HG03139 (cell line): ENCODE measurements around the gene JAML.

Source experiments
- ATAC-seq: cut with Tn5 transposase; IDR thresholded peaks from one replicate; pipeline ENCODE4 v1.9.1; 2021; ENCODE audit not compliant: unreplicated experiment

The JAML gene

DNA sequence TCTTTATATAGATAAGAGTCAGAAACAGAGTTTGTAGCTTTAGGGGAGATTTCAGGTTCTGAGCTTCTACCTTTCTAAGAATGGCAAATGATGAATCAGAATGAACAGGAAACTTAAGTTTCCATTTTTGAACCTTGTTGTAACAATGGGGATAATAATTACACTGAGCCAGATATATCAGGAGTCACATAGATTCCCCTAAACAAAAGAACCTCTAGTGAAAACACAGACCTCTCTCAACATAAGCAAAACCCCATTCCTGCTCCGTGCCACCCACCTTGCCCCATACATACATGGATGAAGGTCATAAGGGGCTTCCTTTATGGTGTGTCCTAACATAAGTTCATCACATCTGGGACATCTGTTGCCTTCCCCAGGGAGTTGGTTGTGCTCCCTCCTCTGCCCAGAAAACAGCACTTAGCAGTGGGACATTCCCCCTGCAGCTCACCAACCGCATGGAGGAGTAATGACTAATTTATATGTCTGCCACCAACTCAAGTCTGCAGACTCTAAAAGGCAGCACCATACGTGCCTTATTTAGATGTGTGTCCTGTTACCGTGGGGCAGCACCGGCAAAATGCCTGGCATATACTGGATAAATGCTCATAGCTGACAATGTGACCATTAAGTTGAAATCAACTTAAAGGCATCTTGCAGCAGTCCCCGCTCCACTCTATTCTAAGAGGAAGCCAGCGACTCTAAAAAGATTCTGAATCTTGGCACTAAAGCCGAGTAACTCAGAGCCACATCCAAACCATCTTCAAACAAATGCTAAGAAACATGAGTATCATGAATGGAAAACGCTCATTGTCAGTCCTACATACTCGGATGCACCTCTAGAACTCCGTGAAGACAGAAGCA lies 8.0 kb downstream of the JAML start:
- no peak for ATAC-seq

DNA sequence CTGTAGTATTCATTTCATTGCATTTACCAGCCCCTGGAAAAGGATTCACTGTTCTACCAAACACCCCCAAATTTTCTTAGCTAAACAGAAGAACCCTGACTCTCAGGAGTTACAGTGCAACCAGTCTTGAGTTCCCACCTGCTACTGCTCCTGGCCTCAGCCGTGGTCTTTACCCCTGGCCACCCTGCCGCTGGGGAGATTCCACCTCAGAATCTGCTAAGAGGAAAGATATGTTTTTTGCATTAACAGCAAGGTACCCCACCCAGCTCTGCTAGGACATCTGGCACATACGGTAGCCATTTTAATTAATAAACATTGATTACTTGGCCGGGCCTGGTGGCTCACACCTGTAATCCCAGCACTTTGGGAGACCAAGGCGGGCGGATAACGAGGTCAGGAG lies 9.0 kb downstream of the JAML start:
- ATAC-seq: no peak

DNA sequence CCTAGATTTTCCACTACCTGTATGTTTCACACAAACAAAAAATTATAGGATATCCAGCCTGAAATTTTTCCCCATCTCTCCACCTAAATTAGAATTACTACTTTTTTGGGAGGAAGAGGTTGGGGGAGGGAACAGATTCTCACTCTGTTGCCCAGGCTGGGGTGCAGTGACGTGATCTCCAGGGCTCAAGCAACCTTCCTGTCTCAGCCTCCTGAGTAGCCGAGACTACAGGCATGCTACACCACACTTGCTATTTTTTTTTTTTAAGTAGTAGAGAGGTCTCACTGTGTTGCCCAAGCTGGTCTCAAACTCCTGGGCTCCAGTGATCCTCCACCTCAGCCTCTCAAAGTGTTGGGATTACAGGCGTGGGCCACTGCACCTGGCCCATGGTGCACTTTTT lies 9.5 kb downstream of the JAML start:
- ATAC-seq: no peak

DNA sequence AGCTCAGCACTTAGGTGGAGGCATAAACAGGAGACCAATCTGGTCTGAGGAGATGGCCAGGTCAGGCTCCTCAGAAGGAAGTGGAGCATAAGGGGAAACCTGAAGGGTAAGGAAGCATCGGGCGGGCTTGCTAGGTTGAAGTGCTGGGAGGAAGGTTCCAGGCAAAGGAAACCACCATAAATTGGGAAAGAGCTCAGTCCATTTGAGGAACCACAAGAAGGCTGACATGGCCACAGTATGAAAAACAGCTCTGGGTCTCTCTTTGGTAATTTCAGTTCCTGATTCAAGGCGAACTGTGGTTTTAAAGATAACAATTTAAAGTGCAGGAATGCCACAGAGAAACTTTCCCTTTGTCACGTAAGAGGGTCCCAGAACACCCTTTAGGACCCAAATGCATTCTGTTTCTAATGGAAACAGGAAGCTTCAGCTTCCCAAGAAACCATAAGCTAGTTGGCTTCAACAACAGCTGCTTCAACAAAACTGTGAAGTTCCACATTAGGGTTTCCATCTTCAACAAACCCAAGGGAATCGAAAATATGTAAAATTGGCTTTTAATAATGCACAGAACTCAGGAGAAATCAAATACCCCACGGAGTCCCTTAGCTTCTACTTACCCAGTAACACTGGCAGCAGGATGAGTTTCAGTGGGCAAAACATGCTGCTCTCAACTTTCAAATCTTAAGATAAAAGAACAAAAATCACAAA lies 10.4 kb downstream of the JAML start:
- no peak for ATAC-seq

DNA sequence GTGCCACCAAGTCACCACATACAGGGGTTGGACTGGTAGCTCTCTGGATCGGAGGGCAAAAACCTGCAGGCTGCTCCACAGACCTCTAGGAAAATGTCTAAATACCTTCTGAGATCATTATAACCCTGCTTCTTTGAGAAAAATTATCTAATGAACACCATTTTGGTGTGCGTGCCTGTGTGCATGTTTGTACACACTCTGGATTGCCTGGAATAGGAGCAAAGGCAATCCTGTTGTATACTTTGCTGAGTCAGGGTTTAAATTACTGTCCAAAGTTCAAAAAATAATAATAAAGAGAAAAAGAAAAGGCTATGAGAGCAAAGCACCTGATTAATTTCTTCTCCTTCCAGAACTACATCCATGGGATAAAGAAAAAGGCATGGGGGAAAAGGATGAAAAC lies 11.0 kb downstream of the JAML start:
- ATAC-seq: no peak

DNA sequence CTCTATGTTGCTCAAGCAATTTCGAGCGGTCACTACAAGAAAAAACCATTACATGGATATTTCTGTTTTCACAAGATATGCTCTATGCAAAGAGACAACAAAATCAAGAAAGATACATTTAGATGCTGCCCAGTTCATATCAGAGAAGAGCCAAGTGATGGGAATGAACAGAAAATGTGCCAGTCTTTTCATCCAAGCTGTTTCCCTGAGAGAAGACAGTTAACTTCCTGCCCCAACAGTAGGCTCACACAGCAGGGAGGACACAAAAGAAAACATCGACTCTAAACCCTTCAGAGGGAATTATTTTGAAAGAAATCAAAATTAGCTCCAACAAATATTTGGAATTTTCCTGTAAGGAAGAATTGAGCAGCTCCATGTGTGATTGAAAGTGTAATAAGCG lies 11.6 kb downstream of the JAML start:
- no peak for ATAC-seq

DNA sequence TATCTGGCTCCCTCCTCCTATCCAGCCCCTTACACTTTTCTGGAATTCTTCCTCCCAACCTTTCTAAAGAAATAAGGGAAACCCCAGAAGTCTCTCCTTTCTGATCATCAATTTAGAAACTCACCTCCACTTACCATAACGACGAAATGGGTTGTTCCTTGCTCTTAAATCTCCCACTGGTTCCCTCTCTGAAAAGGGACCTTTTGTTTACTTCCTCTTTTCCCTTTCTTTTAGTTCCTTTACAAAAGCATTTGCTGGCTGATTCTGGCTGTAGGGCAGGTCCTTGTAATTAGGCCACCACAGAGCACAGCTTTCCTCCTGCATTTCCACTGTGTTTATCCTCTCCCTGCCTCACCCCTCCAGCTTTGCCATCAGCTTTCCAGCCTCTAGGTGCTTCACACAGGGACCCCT lies 12.0 kb downstream of the JAML start:
- ATAC-seq: no peak

DNA sequence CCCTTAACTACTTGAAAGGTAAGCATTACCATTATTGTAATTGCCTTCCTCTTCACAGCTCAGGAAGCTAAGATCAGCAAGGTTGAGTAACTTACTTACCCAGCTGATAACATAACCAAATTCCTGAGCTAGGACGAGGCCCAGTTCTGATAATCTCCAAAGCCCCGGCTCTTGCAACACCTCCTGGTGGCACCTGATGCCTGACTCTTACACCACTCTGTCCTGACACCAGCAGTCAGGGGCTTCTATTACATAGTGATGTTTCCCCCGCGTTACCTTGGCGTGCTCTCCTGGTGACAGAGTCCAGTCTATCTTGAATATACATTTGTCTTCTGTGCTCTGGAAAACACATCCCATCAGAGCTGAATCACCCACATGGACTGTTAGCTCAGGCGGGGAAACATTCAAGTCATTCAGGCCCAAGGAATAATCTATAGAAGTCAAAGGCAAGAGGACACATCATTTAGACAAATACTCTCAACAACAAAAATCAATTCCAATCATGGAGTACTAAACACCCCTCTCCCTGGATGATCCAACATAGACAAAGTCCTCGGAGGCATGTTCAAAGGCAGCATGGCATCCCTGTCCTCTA lies 12.6 kb downstream of the JAML start:
- ATAC-seq: no peak

DNA sequence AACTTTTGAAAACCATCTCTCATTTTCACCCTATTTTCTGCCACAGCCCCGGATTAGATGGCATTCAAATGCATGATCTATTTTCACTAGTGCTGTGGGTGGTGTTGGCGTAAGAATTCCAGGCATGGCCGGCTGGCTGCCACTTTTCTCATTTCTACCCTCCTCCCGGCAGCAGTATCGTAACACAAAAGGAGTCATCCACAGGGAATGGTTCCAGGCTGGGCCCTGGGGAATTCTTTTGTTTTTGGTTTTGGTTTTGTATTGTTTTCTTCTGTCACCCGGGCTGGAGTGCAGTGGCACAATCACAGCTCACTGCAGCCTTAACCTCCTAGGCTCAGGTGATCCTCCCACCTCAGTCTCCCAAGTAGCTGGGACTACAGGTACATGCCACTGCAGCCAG lies 13.8 kb downstream of the JAML start:
- no peak for ATAC-seq

DNA sequence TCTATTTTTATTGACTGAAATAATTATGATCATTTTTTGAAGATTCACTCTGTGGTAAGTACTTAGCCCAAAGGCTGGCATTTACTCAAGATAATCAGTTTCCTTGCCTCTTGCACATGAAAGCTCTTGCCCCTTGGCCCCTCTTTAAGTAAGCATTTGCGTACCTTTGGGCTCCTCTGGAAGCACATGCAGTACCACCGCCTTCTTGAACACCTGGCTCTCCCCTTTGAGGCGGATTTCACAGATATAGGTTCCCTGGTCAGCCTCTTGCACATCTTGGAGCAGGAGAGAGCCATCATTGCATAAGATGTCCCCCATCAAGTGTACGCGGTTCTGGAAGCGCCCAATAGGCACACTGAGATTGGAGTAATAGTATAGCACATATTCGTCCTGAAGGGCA lies 14.5 kb downstream of the JAML start:
- no peak for ATAC-seq

DNA sequence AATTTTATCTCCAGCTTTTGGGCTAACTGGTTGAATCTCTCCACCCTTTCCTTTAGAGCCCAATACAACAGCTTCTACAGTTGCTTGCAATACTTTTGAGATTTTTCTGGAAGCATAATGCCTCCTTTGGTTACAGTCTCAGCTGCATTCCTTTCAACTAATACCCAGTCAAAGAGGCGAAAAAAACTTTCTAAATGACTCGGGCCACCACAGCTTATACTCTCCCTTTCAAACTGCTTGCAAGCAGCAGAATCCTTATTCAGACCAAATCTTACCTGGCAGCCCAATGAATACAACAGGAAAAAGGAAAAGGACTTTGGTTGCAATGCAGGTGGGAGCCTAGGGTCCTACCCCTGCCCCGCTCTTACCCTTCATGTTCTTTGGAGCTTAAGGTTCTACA lies 15.8 kb downstream of the JAML start:
- no peak for ATAC-seq

DNA sequence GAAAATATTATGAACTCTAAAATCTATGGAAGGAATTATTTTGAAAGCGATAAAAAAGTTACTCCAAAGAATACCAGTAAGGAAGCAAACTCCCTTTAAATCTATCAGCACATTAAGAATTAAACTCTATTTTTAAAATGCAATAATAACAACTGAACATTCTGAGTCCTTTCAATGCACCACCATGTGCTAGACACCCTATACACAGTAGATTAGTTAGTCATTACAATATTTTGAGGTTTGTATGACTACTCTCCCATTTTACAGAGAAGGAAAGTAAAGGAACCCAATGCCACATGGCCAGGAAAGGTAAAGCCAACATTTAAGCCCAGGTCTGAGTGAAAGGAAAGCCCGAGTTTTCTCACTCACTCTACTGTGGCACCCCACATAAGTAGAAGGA lies 17.7 kb downstream of the JAML start:
- ATAC-seq: no peak

DNA sequence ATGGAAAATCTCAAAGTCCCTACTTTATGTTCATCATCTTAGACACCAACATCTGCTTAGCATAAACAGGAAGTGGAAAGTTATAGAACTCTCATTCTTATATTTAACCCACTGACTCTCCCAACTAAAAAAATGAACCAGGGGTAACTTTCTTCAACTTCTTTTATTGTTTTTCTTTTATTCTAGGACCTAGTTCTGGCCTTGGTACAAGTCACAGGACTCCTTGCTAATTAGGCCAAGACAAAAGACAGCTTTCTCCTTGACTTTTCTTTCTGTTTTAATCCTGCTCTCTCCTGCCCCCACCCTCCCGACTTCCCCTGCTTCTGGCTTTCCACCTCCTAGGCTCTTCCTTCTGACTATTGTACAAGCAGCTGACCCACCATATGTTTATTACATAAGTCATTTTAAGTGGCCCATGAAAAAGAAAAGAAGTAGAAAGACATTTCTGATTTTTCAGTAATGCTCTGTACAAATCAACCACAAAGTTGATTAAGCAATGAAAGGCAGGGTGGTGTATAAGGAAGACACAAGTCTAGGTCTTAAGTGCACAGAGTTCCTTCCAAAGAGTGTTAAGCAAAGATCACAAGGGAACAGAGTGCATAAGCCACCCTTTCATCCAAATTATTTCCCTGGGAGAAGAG lies 18.3 kb downstream of the JAML start:
- ATAC-seq: no peak

DNA sequence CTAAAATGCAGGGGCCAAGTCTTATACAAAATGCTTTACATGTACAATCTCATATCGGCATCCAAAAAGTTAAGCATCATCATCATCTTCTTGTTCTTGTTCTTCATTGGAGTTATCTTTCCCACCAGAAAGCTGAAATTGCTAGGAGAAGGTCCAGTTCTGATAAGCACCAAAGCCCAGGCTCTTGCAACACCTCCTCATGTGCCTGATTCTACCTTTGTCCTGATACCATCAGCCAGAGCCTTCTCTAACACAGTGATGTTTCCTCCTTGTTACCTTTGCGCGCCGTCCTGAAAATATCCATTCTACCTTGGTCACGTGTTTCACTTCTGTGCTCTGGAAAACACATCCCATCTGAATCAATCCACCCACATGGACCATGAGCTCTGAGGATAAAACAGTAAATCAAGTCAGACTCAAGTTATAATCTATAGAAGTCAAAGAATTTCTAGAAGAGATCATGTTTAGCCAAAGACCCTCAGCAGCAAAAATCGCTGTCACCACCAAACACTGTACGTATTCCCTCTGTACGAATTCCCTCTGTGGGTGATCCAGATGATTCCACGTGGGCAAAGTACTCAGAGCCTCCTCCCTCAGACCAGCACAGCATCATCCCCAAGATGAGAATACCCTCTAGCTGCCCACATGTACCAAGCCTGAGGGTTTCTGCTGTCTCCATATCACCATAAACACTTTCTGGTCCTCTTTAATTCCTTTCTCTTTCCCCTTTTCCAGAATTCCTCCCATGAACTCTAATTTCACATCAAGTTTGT lies 19.0 kb downstream of the JAML start:
- no peak for ATAC-seq

DNA sequence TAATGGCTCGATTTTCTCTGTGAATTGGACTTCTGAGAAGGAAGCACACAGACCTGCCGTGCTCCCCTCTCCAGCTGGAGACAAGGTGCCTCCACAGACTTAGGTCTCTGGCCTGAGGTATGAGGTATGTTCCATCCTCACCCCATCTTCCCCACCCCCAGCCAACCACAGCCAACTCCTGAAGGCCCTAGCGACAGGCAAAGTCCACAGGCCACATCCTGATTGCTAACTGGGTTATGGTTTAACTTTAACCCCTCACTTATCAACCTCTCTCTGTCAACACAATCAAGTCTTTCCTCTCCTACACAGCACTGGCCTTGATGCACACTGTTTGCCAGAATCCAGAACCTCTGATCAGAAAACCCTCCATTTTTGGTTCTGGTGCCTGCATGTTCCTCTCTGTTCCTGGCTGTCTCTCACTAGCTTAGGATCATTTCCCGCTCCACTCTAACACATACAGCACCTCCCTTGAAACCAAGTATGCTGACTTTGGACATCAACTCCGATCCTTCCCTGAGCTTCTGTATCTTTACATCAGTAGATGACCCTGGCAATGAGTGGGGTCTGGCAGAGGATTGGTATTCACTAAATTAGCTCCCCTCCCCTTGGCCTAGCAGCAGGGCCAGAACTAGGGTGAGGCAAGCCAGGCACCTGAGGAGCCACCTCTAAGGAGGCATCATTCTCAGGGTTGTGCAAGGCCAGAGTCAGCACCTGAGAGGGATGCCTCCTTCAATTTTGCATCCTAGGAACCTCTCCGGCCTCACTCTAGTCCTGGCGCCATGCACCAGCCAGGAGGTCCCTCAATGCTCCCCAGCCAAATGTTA lies 22.0 kb downstream of the JAML start:
- ATAC-seq: peak; percentile 63

DNA sequence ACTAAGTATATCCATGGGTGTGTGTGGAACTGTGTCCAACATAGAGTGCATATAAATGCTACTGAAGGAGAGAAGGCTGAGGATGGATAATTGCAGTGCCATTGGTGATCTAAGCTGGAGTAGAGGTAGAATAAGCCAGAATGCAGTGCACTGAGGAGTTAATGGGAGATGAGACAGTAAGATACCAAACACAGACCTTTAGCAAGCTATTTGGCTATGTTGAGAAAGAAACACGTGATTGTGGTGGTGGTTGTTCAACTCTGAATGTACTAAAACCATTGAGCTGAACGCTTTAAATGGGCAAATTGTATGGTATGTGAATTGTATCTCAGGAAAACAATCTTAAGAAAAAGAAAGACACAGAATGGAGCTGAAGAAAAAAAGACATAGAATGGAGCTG lies 22.8 kb downstream of the JAML start:
- no peak for ATAC-seq

DNA sequence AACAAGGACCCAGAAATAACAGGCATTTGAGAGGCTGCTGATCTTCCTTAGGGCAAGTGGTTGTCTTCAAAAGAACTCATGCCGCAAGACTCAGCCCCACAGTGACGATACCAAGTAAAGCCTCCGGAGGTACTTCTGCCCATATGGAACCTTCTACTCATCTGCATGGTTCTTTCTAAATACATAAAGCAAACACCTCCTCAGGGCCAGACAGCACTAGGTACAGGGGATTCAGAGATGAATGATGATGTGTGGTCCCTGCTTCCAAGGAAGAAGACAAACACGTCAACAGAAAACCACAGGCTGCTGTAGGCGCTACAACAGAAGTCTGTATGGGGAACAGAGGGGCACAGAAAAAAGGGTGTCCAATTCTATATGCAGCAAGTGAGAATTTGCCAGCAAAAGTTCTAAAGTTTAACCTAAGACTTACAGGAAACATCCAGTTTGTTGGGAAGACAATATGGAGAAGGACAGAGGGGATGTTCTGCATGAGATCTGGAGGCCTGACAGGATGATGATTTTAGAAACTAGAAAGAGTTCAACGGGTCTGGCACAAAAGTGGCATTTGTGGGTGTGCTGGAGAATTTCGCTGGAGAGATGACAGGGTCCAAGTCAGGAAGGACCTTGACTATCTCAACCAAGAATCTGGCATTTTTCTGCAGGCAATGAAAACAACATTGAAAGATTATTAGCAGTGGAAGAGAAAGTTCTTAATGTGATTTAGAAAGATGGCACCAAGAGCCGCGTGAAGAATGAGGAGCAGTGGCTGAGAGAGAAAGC lies 23.7 kb downstream of the JAML start:
- ATAC-seq: no peak

DNA sequence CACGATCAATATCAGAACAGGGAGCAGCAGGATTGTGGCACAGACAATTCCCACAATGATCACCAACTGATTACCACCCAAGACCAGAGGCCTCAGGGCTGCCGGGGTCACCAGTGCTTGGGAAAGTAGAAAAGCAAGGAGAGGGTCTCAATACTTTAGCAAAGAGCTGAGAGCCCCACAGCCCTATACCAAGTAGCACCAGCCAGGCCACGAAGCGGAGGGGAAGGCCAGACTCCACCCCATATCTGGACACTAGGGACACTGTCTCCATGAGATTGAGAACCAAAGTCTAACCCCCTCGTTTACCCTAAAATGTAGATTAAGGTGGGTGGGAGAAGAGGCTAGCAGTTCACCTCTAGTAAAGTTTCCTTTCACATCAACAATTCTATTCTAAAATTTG lies 24.3 kb downstream of the JAML start:
- no peak for ATAC-seq

DNA sequence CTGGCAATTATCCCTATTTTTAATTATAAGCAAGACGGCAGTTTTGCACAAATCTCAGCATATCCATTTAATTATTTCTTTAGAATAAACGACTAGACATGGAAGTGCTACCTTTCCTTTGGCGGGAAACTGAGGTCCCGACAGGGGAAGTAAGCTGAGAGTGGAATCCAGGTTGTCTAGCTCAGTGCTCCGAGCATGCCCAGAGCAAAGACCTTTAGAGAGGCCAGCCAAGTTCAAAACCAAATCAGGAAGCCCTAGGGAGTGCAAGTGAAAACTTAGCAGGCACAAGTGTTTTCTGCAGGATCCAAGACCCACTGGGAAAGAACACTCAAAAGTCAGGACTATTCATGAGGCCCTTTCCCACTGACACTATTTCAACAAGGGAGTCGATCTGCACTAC lies 25.7 kb downstream of the JAML start:
- no peak for ATAC-seq
